Ascending aorta (tissue), 2 donors: ENCODE results near the gene MPV17L. TPM values are rescaled to one million over a fixed set of nuclear protein-coding genes. Genes with fewer than 3 reads are reported as not detected.
"Not testable (repeated sequence)": the region's sequence is repeated elsewhere in the genome, so short reads cannot be mapped to it uniquely, and the experiment has no call there.

ENCODE experiments used
- DNase-seq, 2 donors: peaks; one replicate each; pipeline ENCODE4 v3.0.0-alpha.2; 2019; ENCODE audit warnings: low spot score in 2 of 2
- H3K27ac ChIP-seq, 2 donors: fragments of 200-600 bp; sonication (generic); one replicate each; pipeline ENCODE4 v1.5.1; 2016 to 2017; ENCODE audit warnings: mild to moderate bottlenecking in 1 of 2
- H3K27me3 ChIP-seq: fragments of 200-600 bp; sonication (generic); one replicate; pipeline ENCODE4 v1.5.1; 2017
- H3K36me3 ChIP-seq, 2 donors: fragments of 200-600 bp; sonication (generic); one replicate each; pipeline ENCODE4 v1.5.1; 2016
- H3K4me1 ChIP-seq, 2 donors: fragments of 200-600 bp; sonication (generic); one replicate each; pipeline ENCODE4 v1.5.1; 2016 to 2017; ENCODE audit warnings: mild to moderate bottlenecking in 1 of 2
- H3K4me3 ChIP-seq, 2 donors: fragments of 200-600 bp; sonication (generic); one replicate each; pipeline ENCODE4 v1.5.1; 2016 to 2017; ENCODE audit warnings: mild to moderate bottlenecking in 1 of 2
- H3K9me3 ChIP-seq, 2 donors: fragments of 200-600 bp; sonication (generic); one replicate each; pipeline ENCODE4 v1.5.1; 2016
- intact Hi-C: fragments of 100-400 bp; cut with DNase I; formaldehyde crosslinking; loops from one replicate; pipeline ENCODE4 v1.15.1; 2023
- total RNA-seq: library from RNA; depleted of rRNA; stranded (reverse); fragments of >200 nt; gene quantifications from one replicate; pipeline ENCODE4 v1.1.0, GENCODE V29; 2016
- TF ChIP-seq, protein P1 (sequence below), 3 experiments: fragments of 200-600 bp in 2 of 3; fragments of 450-650 bp in 1 of 3; sonication (generic) in 2 of 3; IDR thresholded peaks; one replicate each; pipeline ENCODE4 v1.5.1; 2016 to 2019; ENCODE audit warnings: antibody characterized with exemption in 3 of 3, mild to moderate bottlenecking in 1 of 3, moderate library complexity in 1 of 3

Gene MPV17L
- 0.75 TPM for total RNA-seq

DNA sequence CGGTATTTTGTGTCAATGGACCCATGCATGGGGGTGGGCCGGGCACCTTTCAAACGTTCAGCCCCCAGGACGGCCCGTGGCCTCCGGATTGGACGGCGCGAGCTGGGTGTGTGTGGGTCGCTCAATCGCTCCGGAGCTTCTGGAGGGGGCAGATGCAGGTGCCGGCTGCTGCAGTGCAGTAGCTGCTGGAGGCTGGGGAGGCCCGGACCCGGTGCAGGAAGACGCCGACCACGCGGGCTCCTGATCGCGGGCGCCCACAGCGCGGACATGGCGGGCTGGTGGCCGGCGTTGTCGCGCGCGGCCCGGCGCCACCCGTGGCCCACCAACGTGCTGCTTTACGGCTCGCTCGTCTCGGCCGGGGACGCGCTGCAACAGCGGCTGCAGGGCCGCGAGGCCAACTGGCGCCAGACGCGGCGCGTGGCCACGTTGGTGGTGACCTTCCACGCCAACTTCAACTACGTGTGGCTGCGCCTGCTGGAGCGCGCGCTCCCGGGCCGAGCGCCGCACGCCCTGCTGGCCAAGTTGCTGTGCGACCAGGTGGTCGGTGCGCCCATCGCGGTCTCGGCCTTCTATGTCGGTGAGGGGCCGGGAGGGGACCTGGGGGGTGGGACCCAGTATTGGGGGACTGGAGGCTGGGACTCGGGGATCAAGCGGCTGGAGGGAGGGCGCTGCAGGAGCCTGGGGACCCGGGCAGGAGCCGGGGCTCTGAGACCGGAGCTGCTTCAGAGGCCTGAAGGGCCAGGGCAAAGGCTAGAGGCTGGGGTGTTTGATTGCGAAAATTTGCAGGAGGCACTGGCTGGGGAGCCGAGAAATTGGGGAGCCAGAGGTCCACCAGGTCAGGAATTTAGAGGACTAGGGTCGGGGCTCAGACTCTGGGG lies at the start of gene MPV17L:
Gene MPV17L, plus strand, starts transcription at position 124 of the 878 bp plus-strand sequence. Its CDS starts 144 bp downstream, at position 268.
- Histone ChIP-seq H3K27ac (peak within 1 kb of the TSS; percentile 55 to 69), H3K4me3 (peak within 1 kb of the TSS; percentile 50 to 94)
- TF ChIP-seq, protein P1, sequence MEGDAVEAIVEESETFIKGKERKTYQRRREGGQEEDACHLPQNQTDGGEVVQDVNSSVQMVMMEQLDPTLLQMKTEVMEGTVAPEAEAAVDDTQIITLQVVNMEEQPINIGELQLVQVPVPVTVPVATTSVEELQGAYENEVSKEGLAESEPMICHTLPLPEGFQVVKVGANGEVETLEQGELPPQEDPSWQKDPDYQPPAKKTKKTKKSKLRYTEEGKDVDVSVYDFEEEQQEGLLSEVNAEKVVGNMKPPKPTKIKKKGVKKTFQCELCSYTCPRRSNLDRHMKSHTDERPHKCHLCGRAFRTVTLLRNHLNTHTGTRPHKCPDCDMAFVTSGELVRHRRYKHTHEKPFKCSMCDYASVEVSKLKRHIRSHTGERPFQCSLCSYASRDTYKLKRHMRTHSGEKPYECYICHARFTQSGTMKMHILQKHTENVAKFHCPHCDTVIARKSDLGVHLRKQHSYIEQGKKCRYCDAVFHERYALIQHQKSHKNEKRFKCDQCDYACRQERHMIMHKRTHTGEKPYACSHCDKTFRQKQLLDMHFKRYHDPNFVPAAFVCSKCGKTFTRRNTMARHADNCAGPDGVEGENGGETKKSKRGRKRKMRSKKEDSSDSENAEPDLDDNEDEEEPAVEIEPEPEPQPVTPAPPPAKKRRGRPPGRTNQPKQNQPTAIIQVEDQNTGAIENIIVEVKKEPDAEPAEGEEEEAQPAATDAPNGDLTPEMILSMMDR (IDR thresholded peaks at IDR 0.05), result peak in 1 of 3 experiments; percentile 9
- intact Hi-C loops, H3K27me3 ChIP-seq, H3K36me3 ChIP-seq, H3K9me3 ChIP-seq, H3K4me1 ChIP-seq: not testable (repeated sequence)
- peak in 1 of 2 donors; percentile 78 for DNase-seq

DNA sequence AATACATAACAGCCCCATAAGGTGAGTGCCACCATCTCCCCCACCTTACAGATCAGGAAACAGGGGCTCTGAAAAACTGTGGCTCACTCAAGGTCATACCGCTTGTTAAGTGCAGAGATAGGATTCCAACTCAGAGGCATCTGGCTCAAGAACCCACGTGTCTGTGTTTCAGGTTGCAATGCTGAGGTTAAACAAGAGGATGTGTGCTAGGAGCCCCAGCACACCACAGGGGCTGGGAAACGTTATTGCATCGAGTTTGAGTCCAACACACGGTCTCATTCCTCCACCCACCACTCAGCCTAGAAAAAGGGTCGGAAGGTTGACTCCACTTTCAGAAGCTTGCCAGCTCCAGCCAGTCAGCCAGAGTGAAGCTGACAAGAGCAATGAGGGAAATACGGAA lies 46.8 kb upstream of the MPV17L start:
- H3K27ac ChIP-seq, H3K4me3 ChIP-seq, H3K9me3 ChIP-seq, H3K36me3 ChIP-seq, DNase-seq, H3K27me3 ChIP-seq, intact Hi-C loops, H3K4me1 ChIP-seq: not testable (repeated sequence)

DNA sequence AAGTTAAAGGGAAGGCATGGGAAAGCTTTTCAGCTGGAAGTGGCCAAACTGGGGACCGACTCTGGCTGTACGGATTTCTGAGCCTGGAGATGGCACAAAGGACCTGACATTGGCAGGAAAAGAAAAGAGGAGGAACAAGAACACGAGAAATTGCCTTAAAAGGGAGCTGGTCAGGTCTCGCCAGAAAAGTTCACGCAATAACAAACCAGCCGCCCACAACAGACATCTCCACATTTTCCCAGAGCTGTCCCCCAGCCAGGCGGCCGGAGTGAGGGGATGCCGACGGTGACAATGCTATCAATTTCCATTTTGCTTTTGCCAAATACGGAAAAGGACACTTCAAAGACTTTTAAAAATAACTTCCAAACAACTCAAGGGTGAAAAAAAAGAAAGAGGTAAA lies 44.3 kb upstream of the MPV17L start:
- intact Hi-C loops, H3K4me1 ChIP-seq, H3K27me3 ChIP-seq, H3K27ac ChIP-seq, H3K9me3 ChIP-seq, DNase-seq, H3K36me3 ChIP-seq: not testable (repeated sequence)
- H3K4me3 ChIP-seq, result peak overlapping the region in 1 of 2 donors; percentile 38

DNA sequence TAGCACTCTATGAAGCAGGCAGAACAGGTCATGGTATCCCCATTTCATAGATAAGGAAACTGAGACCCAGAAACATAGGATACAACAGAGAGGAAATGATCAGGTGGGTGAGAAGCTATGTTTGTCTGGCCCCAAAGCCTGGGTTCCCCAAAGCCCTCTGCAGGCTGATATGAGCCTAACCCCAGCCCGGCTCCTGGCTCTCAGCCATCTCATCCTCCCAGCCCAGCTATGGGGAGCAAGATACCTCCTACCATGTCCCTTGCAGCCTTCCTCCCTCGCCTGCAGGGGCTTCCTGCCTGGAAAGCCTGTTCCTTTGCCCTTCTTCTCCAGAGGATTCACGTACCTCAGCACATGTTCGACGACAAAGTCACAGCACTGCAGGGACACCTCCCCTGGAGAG lies 43.8 kb upstream of the MPV17L start:
- H3K27ac ChIP-seq, H3K4me1 ChIP-seq, H3K27me3 ChIP-seq, H3K36me3 ChIP-seq, H3K4me3 ChIP-seq, DNase-seq, intact Hi-C loops, H3K9me3 ChIP-seq: not testable (repeated sequence)

DNA sequence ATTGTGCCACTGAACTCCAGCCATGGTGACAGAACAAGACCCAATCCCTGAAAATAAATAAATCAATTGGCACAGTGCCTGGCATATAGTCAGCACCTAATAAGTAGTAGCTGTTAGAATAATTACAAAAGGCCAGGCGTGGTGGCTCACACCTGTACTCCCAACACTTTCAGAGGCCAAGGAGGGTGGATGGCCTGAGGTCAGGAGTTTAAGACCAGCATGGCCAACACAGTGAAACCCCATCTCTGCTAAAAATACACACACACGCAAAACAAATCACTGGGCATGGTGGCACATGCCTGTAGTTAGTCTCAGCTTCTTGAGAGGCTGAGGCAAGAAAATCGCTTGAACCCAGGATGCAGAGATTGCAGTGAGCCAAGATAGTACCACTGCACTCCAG lies 42.7 kb upstream of the MPV17L start:
- DNase-seq, H3K36me3 ChIP-seq, intact Hi-C loops, H3K27ac ChIP-seq, H3K4me1 ChIP-seq, H3K4me3 ChIP-seq, H3K27me3 ChIP-seq, H3K9me3 ChIP-seq: not testable (repeated sequence)

DNA sequence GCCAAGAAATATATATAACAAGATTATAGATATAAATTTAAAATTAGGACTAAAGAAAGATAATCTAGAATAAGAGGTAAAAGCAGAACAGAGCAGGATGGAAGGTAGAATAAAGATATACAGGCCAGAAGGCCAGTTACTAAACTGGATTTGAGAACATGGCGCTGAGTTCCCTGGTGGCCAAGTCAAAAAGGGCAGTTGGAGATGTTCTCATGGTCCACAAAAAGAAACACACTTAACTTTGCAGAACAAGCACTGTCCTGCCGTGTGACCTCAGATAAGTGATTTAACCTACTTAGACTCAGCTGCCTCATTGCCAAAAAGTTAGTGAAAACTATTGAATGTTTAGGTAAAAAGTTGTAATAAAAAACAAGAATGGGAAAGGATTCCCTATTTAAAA lies 40.7 kb upstream of the MPV17L start:
- intact Hi-C loops, DNase-seq: not testable (repeated sequence)

DNA sequence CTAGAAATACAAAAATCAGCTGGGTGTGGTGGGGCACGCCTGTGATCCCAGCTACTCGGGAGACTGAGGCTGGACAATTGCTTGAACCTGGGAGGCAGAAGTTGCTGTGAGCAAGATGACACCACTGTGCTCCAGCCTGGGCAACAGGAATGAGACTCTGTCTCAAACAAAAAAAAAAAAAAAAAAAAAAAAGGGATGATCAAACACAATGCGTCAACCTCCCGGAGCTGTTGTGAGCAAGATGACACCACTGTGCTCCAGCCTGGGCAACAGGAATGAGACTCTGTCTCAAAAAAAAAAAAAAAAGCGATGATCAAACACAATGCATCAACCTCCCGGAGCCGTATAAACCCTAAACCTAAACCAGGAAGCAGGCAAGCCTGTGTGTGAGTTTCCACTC lies 38.1 kb upstream of the MPV17L start:
- H3K4me3 ChIP-seq, H3K27ac ChIP-seq, DNase-seq, H3K36me3 ChIP-seq, H3K27me3 ChIP-seq, intact Hi-C loops, H3K9me3 ChIP-seq, H3K4me1 ChIP-seq: not testable (repeated sequence)

More for the DNA sequence above, 40.7 kb upstream of the MPV17L start:
- H3K27me3 ChIP-seq, H3K27ac ChIP-seq, H3K9me3 ChIP-seq, H3K36me3 ChIP-seq, H3K4me3 ChIP-seq, H3K4me1 ChIP-seq: not testable (repeated sequence)

DNA sequence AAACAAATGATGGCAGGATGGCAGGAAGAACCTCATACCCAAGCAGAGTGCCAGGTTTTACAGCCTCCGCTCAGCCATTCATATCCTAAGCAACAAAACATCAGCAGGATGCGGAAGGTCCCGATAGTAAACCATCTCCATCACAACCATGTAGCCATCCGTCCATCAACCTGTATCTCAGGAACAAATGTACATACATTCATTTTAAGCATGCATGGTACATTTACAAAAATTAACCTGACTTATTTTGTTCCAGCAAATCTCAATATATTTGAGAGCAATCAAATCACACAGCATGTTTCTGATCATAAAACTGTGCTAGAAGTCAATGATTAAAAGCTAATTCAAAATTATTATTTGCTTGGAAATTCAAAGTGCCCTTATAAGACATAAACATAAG lies 17.4 kb upstream of the MPV17L start, which contains the start of gene NPIPA5:
Gene NPIPA5, minus strand, starts transcription at position 101 of the 400 bp plus-strand sequence. Its CDS starts 0 bp downstream, at position 101.
- H3K36me3 ChIP-seq, intact Hi-C loops, DNase-seq, H3K4me1 ChIP-seq, H3K27me3 ChIP-seq, H3K4me3 ChIP-seq, H3K9me3 ChIP-seq, H3K27ac ChIP-seq: not testable (repeated sequence)

DNA sequence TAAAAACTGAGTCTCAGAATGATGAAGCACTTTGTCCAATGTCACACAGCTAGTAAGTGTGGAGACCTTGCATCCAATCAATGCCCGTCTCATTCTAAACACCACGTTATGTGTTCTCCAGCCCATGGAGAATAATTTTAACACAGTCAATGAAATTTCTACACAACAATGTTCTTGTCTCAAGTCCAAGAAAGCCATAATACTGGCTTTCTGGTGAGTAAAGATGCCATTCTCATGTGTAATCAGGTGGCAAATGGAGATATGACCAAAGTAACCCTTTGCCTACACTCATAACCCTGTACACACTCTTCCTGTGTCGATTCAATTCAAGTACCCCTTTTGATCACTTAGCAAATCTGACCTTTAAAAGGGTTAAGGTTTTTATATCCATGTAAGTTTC lies 12.7 kb upstream of the MPV17L start:
- DNase-seq, H3K4me1 ChIP-seq, H3K9me3 ChIP-seq, H3K4me3 ChIP-seq, intact Hi-C loops, H3K36me3 ChIP-seq, H3K27me3 ChIP-seq, H3K27ac ChIP-seq: not testable (repeated sequence)

DNA sequence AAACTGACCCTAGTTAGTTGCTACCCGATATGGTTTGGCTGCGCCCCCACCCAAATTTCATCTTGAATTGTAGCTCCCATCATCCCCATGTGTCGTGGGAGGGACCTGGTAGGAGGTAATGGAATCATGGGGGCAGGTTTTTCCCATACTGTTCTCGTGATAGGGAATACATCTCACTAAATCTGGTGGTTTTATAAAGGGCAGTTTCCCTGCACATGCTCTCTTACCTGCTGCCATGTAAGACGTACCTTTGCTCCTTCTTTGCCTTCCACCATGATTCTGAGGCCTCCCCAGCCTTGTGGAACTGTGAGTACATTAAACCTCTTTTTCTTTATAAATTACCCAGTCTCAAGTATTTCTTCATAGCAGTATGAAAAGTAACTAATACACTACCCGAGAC lies 7.5 kb upstream of the MPV17L start:
- H3K27ac ChIP-seq, H3K27me3 ChIP-seq, H3K9me3 ChIP-seq, H3K36me3 ChIP-seq, H3K4me1 ChIP-seq, H3K4me3 ChIP-seq, intact Hi-C loops, DNase-seq: not testable (repeated sequence)

DNA sequence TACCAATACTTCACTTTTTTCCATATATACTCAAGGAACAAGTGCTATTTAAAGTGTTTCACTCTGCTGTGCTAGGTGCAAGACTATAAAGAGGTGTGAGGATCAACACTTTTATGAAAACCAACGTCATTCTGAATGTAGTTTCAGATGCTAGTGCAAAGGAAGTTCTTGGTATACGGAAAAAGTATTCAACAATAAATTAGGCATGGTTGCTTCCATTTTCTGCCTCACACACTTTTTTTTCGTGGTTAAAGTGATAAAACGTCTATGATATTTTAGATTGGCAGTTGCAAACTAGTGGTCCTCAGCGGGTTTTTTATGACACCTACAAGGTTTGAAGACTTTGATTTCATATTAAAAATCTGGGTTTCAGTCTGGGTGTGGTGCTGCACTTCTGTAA lies 5.6 kb upstream of the MPV17L start:
- H3K36me3 ChIP-seq, H3K4me3 ChIP-seq, intact Hi-C loops, DNase-seq, H3K27me3 ChIP-seq, H3K27ac ChIP-seq, H3K4me1 ChIP-seq, H3K9me3 ChIP-seq: not testable (repeated sequence)

DNA sequence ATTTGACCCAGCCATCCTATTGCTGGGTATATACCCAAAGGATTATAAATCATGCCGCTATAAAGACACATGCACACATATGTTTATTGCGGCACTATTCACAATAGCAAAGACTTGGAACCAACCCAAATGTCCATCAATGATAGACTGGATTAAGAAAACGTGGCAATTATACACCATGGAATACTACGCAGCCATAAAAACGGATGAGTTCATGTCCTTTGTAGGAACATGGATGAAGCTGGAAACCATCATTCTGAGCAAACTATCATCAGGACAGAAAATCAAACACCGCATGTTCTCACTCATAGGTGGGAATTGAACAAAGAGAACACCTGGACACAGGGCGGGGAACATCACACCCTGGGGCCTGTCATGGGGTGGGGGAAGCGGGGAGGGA lies 2.5 kb upstream of the MPV17L start:
- H3K27me3 ChIP-seq, H3K4me3 ChIP-seq, H3K9me3 ChIP-seq, intact Hi-C loops, H3K36me3 ChIP-seq, H3K27ac ChIP-seq, DNase-seq, H3K4me1 ChIP-seq: not testable (repeated sequence)

DNA sequence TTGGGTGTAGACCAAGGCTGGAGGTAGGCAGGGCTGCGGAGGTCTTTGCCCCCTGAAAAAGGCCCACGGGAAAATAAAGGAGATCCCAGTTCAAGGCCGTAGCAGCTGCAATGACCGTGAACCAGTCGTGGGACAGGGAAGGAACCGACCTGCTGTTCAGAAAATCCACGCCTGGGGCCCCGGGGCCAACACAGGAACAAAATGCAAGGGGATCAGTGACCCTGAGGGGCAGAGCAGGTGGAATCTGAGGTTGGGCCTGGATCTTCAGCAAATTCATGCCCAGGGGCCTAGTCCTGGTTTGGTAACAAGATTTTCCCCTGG lies 915 bp downstream of the MPV17L start:
- H3K27me3 ChIP-seq, DNase-seq, H3K36me3 ChIP-seq, intact Hi-C loops, H3K9me3 ChIP-seq, H3K4me1 ChIP-seq: not testable (repeated sequence)
- peak overlapping the region; percentile 55 to 69 for H3K27ac ChIP-seq
- peak overlapping the region in 1 of 2 donors; percentile 94 for H3K4me3 ChIP-seq
